Measurements from ENCODE around the gene COL5A3.

COL5A3 gene

GRCh38 chr19:10011974-10012373, 1.7 kb upstream of the COL5A3 start:
- no peak overlapping the region for H3K4me3 ChIP-seq (ENCODE audit: low read depth, low read length)

GRCh38 chr19:10010939-10011338, 635 bp upstream of the COL5A3 start:
- H3K4me3 ChIP-seq (ENCODE audit: low read depth, low read length), result no peak overlapping the region

- H3K4me3 ChIP-seq (ENCODE audit: low read depth, low read length), result peak overlapping the region; percentile 4
These were observed 535 bp downstream of the COL5A3 start for GRCh38 chr19:10009714-10010224.

GRCh38 chr19:10008184-10008765, 2.0 kb downstream of the COL5A3 start:
- H3K4me3 ChIP-seq (ENCODE audit: low read depth, low read length), result no peak overlapping the region

- H3K4me3 ChIP-seq (ENCODE audit: low read depth, low read length), result no peak overlapping the region
These were observed 2.7 kb downstream of the COL5A3 start for GRCh38 chr19:10007371-10008183.

- H3K4me3 ChIP-seq (ENCODE audit: low read depth, low read length), result no peak overlapping the region
These were observed 3.5 kb downstream of the COL5A3 start for GRCh38 chr19:10006752-10007323.

- H3K4me3 ChIP-seq (ENCODE audit: low read depth, low read length), result no peak overlapping the region
These were observed 4.0 kb downstream of the COL5A3 start for GRCh38 chr19:10006335-10006708.

- H3K4me3 ChIP-seq (ENCODE audit: low read depth, low read length), result no peak overlapping the region
These were observed 4.5 kb downstream of the COL5A3 start for GRCh38 chr19:10005632-10006334.

GRCh38 chr19:10004617-10005016, 5.7 kb downstream of the COL5A3 start:
- no peak overlapping the region for H3K4me3 ChIP-seq (ENCODE audit: low read depth, low read length)

- no peak overlapping the region for H3K4me3 ChIP-seq (ENCODE audit: low read depth, low read length)
These were observed 7.0 kb downstream of the COL5A3 start for GRCh38 chr19:10003271-10003670.

- no peak overlapping the region for H3K4me3 ChIP-seq (ENCODE audit: low read depth, low read length)
These were observed 8.4 kb downstream of the COL5A3 start for GRCh38 chr19:10001899-10002298.

- no peak overlapping the region for H3K4me3 ChIP-seq (ENCODE audit: low read depth, low read length)
These were observed 10.0 kb downstream of the COL5A3 start for GRCh38 chr19:10000171-10000826.

- no peak overlapping the region for H3K4me3 ChIP-seq (ENCODE audit: low read depth, low read length)
These were observed 13.8 kb downstream of the COL5A3 start for GRCh38 chr19:9996541-9996940.

GRCh38 chr19:9995999-9996398, 14.3 kb downstream of the COL5A3 start:
- no peak overlapping the region for H3K4me3 ChIP-seq (ENCODE audit: low read depth, low read length)

- no peak overlapping the region for H3K4me3 ChIP-seq (ENCODE audit: low read depth, low read length)
These were observed 15.2 kb downstream of the COL5A3 start for GRCh38 chr19:9995084-9995483.

- H3K4me3 ChIP-seq (ENCODE audit: low read depth, low read length), result no peak overlapping the region
These were observed 18.7 kb downstream of the COL5A3 start for GRCh38 chr19:9991425-9992191.

GRCh38 chr19:9989504-9989903, 20.8 kb downstream of the COL5A3 start:
- no peak overlapping the region for H3K4me3 ChIP-seq (ENCODE audit: low read depth, low read length)

GRCh38 chr19:9986787-9987281, 23.5 kb downstream of the COL5A3 start:
- no peak overlapping the region for H3K4me3 ChIP-seq (ENCODE audit: low read depth, low read length)

GRCh38 chr19:9981406-9982260, 28.7 kb downstream of the COL5A3 start:
- H3K4me3 ChIP-seq (ENCODE audit: low read depth, low read length), result no peak overlapping the region
